Left ventricle myocardium superior (tissue), 1 donor: Measurements from ENCODE around the gene RAB14. TPM values are rescaled to one million over a fixed set of nuclear protein-coding genes. Genes with fewer than 3 reads are reported as not detected.

Experiments
- ATAC-seq: fragments of 200-7000 bp; cut with Tn5 transposase; one replicate; pipeline ENCODE4 v1.9.1; 2020; ENCODE audit warnings: mild to moderate bottlenecking, moderate library complexity
- DNase-seq: peaks from one replicate; pipeline ENCODE4 v3.0.0-alpha.2; 2020
- intact Hi-C: fragments of 100-400 bp; cut with micrococcal nuclease; formaldehyde crosslinking; loops from one replicate; pipeline ENCODE4 v1.11.0; 2022
- total RNA-seq: library from RNA; stranded (reverse); fragmentation: NEBNext Ultra II Directional; extraction: Animal tissue kit (Norgen Biotek cat#: 25700); gene quantifications from one replicate; pipeline ENCODE4 v1.2.1, GENCODE V29; 2021
- donor health status: DM: no; HTN: yes; CAD: no; lungs with severe emphysema.

RAB14 gene
- total RNA-seq, 1 donor from 2014 or later, result 57.7 TPM

- intact Hi-C loops, result no loop called here
- no peak for ATAC-seq
- DNase-seq, result no peak
Observed at GRCh38 chr9:121173501-121173900, 28.2 kb downstream of the RAB14 start.

GRCh38 chr9:121172726-121173487 is 28.8 kb downstream of the RAB14 start:
- ATAC-seq, result no peak
- intact Hi-C loops, result no loop called here
- DNase-seq, result no peak

GRCh38 chr9:121171236-121171635 is 30.4 kb downstream of the RAB14 start:
- no peak for ATAC-seq
- intact Hi-C loops, result no loop called here
- DNase-seq, result no peak

GRCh38 chr9:121169094-121169601 is 32.5 kb downstream of the RAB14 start:
- peak; percentile 57 for ATAC-seq

GRCh38 chr9:121168052-121168451 is 33.6 kb downstream of the RAB14 start:
- ATAC-seq (no peak), DNase-seq (no peak)
- intact Hi-C loops, result no loop called here

More at GRCh38 chr9:121169094-121169601, 32.5 kb downstream of the RAB14 start:
- intact Hi-C loops, result no loop called here
- no peak for DNase-seq

- no peak for DNase-seq
- no peak for ATAC-seq
- intact Hi-C loops, result no loop called here
Observed at GRCh38 chr9:121160025-121160424, 41.6 kb downstream of the RAB14 start.

- no peak for ATAC-seq
- intact Hi-C loops, result no loop called here
Observed at GRCh38 chr9:121157939-121158338, 43.7 kb downstream of the RAB14 start.

GRCh38 chr9:121156263-121156731 is 45.4 kb downstream of the RAB14 start:
- DNase-seq (no peak), ATAC-seq (no peak)
- intact Hi-C loops, result no loop called here

More at GRCh38 chr9:121157939-121158338, 43.7 kb downstream of the RAB14 start:
- no peak for DNase-seq

- ATAC-seq, result no peak
- DNase-seq, result no peak
- intact Hi-C loops, result no loop called here
Observed at GRCh38 chr9:121154782-121155181, 46.9 kb downstream of the RAB14 start.

GRCh38 chr9:121153642-121154041 is 48.0 kb downstream of the RAB14 start:
- ATAC-seq (no peak), DNase-seq (no peak)
- intact Hi-C loops, result no loop called here

- DNase-seq (no peak), ATAC-seq (no peak)
- intact Hi-C loops, result no loop called here
Observed at GRCh38 chr9:121150188-121150587, 51.5 kb downstream of the RAB14 start.

- intact Hi-C loops, result no loop called here
- ATAC-seq, result no peak
- no peak for DNase-seq
Observed at GRCh38 chr9:121144482-121144881, 57.2 kb downstream of the RAB14 start.

- ATAC-seq (no peak), DNase-seq (no peak)
- intact Hi-C loops, result no loop called here
Observed at GRCh38 chr9:121143771-121144170, 57.9 kb downstream of the RAB14 start.

GRCh38 chr9:121141706-121142105 is 60.0 kb downstream of the RAB14 start:
- intact Hi-C loops, result no loop called here
- DNase-seq, result no peak
- no peak for ATAC-seq

- no peak for ATAC-seq
- intact Hi-C loops, result no loop called here
- DNase-seq, result no peak
Observed at GRCh38 chr9:121141306-121141705, 60.4 kb downstream of the RAB14 start.

GRCh38 chr9:121140162-121140561 is 61.5 kb downstream of the RAB14 start:
- intact Hi-C loops, result no loop called here
- DNase-seq (no peak), ATAC-seq (no peak)

- no peak for DNase-seq
- no peak for ATAC-seq
- intact Hi-C loops, result no loop called here
Observed at GRCh38 chr9:121138973-121139372, 62.7 kb downstream of the RAB14 start.

GRCh38 chr9:121138561-121138960 is 63.1 kb downstream of the RAB14 start:
- intact Hi-C loops, result no loop called here
- DNase-seq, result no peak
- ATAC-seq, result no peak

GRCh38 chr9:121135642-121136041 is 66.0 kb downstream of the RAB14 start:
- DNase-seq, result no peak
- no peak for ATAC-seq
- intact Hi-C loops, result no loop called here

- DNase-seq, result peak; percentile 31
- intact Hi-C loops, result no loop called here
Observed at GRCh38 chr9:121133104-121133816, 68.4 kb downstream of the RAB14 start.

More at GRCh38 chr9:121133104-121133816, 68.4 kb downstream of the RAB14 start:
- no peak for ATAC-seq
